Lung (tissue), 12 donors: ENCODE measurements around the gene SPSB3. TPM values are rescaled to one million over a fixed set of nuclear protein-coding genes. Genes with fewer than 3 reads are reported as not detected.

Experiments used
- ATAC-seq: fragments of 200-7000 bp; cut with Tn5 transposase; one replicate; pipeline ENCODE4 v1.9.1; 2020; ENCODE audit warnings: moderate number of reproducible peaks; ENCODE audit not compliant: insufficient read depth, low FRiP score
- DNase-seq, 3 donors: peaks; one replicate each; pipeline ENCODE4 v3.0.0-alpha.2; 2013 to 2017
- H3K27ac ChIP-seq, 2 donors: one replicate each; pipeline ENCODE4 v1.5.1; 2013; ENCODE audit warnings: mild to moderate bottlenecking in 2 of 2, moderate library complexity in 2 of 2, control low read depth in 1 of 2, inconsistent platforms in 1 of 2, low read depth in 1 of 2, low read length in 1 of 2
- H3K27me3 ChIP-seq, 3 donors: one replicate each; pipeline ENCODE4 v1.5.1; 2013; ENCODE audit warnings: low read length in 2 of 3; ENCODE audit not compliant: control insufficient read depth in 3 of 3, insufficient read depth in 3 of 3
- H3K36me3 ChIP-seq, 4 donors: one replicate each; pipeline ENCODE4 v1.5.1; 2013; ENCODE audit warnings: low read length in 4 of 4, mild to moderate bottlenecking in 1 of 4, moderate library complexity in 1 of 4; ENCODE audit not compliant: control insufficient read depth in 4 of 4, insufficient read depth in 4 of 4
- H3K4me1 ChIP-seq, 5 donors: one replicate each; pipeline ENCODE4 v1.5.1; 2013; ENCODE audit warnings: low read length in 5 of 5, mild to moderate bottlenecking in 2 of 5, moderate library complexity in 1 of 5; ENCODE audit not compliant: control insufficient read depth in 5 of 5, insufficient read depth in 5 of 5
- H3K4me3 ChIP-seq: one replicate; pipeline ENCODE4 v1.5.1; 2013; ENCODE audit warnings: mild to moderate bottlenecking, control low read depth, moderate library complexity
- H3K9ac ChIP-seq, 2 donors: one replicate each; pipeline ENCODE4 v1.5.1; 2013; ENCODE audit warnings: low read length in 2 of 2, control low read depth in 1 of 2; ENCODE audit not compliant: insufficient read depth in 1 of 2
- H3K9me3 ChIP-seq, 4 donors: one replicate each; pipeline ENCODE4 v1.5.1; 2013; ENCODE audit warnings: low read length in 3 of 4, mild to moderate bottlenecking in 1 of 4, moderate library complexity in 1 of 4; ENCODE audit not compliant: control insufficient read depth in 4 of 4, insufficient read depth in 3 of 4
- CTCF ChIP-seq: IDR thresholded peaks from 2 replicates; pipeline ENCODE4 v1.5.1; 2012; ENCODE audit warnings: mild to moderate bottlenecking; ENCODE audit errors: control extremely low read depth, extremely low read depth
- WGBS, 2 donors: extraction: QIAGEN DNeasy Blood & Tissue Kit; methylation state at CpG; one replicate each; pipeline ENCODE4 v1.1.7; 2013; 5-methylcytosine and 5-hydroxymethylcytosine counted together
- polyA plus RNA-seq, 2 donors: library from polyadenylated mRNA; stranded (reverse); fragments of 200-250 nt; gene quantifications; one replicate each; pipeline ENCODE4 v1.2.1, GENCODE V29; 2013
- total RNA-seq, 2 donors: library from RNA; depleted of rRNA in 1 of 2; stranded (reverse); fragments of >200 nt in 1 of 2; gene quantifications; one replicate each; pipeline ENCODE4 v1.2.1, GENCODE V29; 2014 to 2021
- donor health status: control.
- donor health status: control.
- donor health status: Bipolar disorder and iron deficiency.
- donor health status: healthy.
- donor health status: DM: yes; HTN: yes; CAD: no.

Gene SPSB3
- total and polyA plus RNA-seq, 4 donors: 39.8 to 76.1 (median 50.9) TPM

- DNase-seq (no peak), ATAC-seq (no peak)
- peaks cover 4 to 41% (median 13%) of the 10 kb centered on the region in 4 donors for H3K36me3 ChIP-seq
- no peak overlapping the region for H3K4me3 ChIP-seq
- no peaks in the 10 kb centered on the region for H3K9me3 ChIP-seq
- TF ChIP-seq CTCF: no peak
- no peaks in the 10 kb centered on the region for H3K27me3 ChIP-seq
- WGBS, 2 donors: 88 to 89% methylated on average over 31 to 34 of the region's 34 CpGs
- H3K9ac ChIP-seq: no peak overlapping the region
- no peak overlapping the region for H3K27ac ChIP-seq
- H3K4me1 ChIP-seq: peaks cover 0 to 22% (median 3%) of the 10 kb centered on the region in 5 donors
These were observed 3.9 kb downstream of the SPSB3 start for GRCh38 chr16:1778200-1779179.

- TF ChIP-seq CTCF: no peak
- H3K36me3 ChIP-seq: peaks cover 4 to 41% (median 13%) of the 10 kb centered on the region in 4 donors
- no peak overlapping the region for H3K4me3 ChIP-seq
- H3K4me1 ChIP-seq: peaks cover 0 to 22% (median 3%) of the 10 kb centered on the region in 5 donors
- H3K9me3 ChIP-seq: no peaks in the 10 kb centered on the region
- H3K27ac ChIP-seq: no peak overlapping the region
- no peak for ATAC-seq
- 87% methylated on average over 32 to 36 of the region's 36 CpGs for WGBS, 2 donors
- H3K27me3 ChIP-seq: no peaks in the 10 kb centered on the region
- no peak for DNase-seq
- no peak overlapping the region for H3K9ac ChIP-seq
These were observed 4.8 kb downstream of the SPSB3 start for GRCh38 chr16:1777375-1778199.

GRCh38 chr16:1776991-1777374 is 5.4 kb downstream of the SPSB3 start:
- Histone ChIP-seq H3K4me3 (no peak overlapping the region), H3K9ac (no peak overlapping the region), H3K27me3 (no peaks in the 10 kb centered on the region), H3K9me3 (no peaks in the 10 kb centered on the region), H3K36me3 (peaks cover 4 to 41% (median 14%) of the 10 kb centered on the region in 4 donors), H3K4me1 (peaks cover 0 to 27% (median 3%) of the 10 kb centered on the region in 5 donors), H3K27ac (no peak overlapping the region)
- TF ChIP-seq CTCF: no peak
- no peak for ATAC-seq
- WGBS, 2 donors: 90 to 91% methylated on average over 22 of the region's 22 CpGs
- DNase-seq: no peak
